Measurements from ENCODE around the gene LIMK2.

LIMK2 gene

DNA sequence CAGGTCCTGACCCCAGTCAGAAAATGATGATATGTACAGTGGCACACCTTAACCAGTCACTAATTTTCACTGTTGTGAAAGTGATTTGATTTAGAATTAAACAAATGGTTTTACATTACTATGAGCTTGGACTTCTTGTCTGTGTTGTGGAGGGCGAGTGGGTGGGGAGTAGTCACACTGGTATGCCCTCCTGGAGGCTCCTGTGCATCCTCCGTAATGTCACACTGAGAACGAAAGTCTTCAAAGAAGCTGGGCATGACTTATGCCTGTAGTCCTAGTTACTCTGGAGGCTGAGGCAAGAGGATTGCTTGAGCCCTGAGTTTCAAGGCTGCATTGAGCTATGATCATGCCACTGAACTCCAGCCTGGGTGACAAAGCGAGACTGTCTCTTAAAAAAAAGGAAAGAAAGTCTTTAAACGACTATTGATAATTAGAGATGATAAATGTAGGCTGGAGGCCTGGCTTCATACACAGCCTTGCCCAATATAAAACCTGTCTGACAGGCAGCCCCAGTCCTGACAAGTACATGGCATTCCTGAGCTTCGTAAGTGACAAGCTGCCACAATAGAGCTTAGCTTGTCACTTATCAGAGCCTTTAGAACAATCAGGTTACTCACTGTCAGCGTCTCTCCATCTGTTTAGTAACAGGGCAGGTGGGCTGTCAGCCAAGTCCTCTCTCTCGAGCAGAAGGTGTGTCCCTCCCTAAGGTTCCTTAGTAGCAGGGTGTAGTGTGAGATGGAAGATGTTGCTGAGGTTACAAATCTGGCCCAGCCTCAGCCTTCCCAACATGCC, 5.0 kb upstream of the LIMK2 start:
- peak; percentile 15 for DNase-seq (ENCODE audit: low read depth)
- no peak for TF ChIP-seq CTCF (conservative IDR thresholded peaks at IDR 0.05; ENCODE audit: low read depth, low read length)

GRCh38 chr22:31210556-31211421, 1.3 kb upstream of the LIMK2 start:
- DNase-seq (ENCODE audit: low read depth), result no peak
- H3K4me3 ChIP-seq (ENCODE audit: low read depth, low read length), result no peak overlapping the region
- no peak for TF ChIP-seq CTCF (conservative IDR thresholded peaks at IDR 0.05; ENCODE audit: low read depth, low read length)

More for the DNA sequence above, 5.0 kb upstream of the LIMK2 start:
- H3K4me3 ChIP-seq (ENCODE audit: low read depth, low read length), result no peak overlapping the region

- no peak for TF ChIP-seq CTCF (conservative IDR thresholded peaks at IDR 0.05; ENCODE audit: low read depth, low read length)
- no peak for DNase-seq (ENCODE audit: low read depth)
- no peak overlapping the region for H3K4me3 ChIP-seq (ENCODE audit: low read depth, low read length)
Measured at GRCh38 chr22:31211482-31211861, 626 bp upstream of the LIMK2 start.

GRCh38 chr22:31212783-31213629, 908 bp downstream of the LIMK2 start:
- no peak for DNase-seq (ENCODE audit: low read depth)
- peak overlapping the region; percentile 71 for H3K4me3 ChIP-seq (ENCODE audit: low read depth, low read length)
- TF ChIP-seq CTCF (conservative IDR thresholded peaks at IDR 0.05; ENCODE audit: low read depth, low read length), result no peak

- TF ChIP-seq CTCF (conservative IDR thresholded peaks at IDR 0.05; ENCODE audit: low read depth, low read length), result no peak
- no peak for DNase-seq (ENCODE audit: low read depth)
- H3K4me3 ChIP-seq (ENCODE audit: low read depth, low read length), result no peak overlapping the region
Measured at GRCh38 chr22:31215018-31215535, 3.0 kb downstream of the LIMK2 start.

- no peak for TF ChIP-seq CTCF (conservative IDR thresholded peaks at IDR 0.05; ENCODE audit: low read depth, low read length)
- DNase-seq (ENCODE audit: low read depth), result peak; percentile 15
- no peak overlapping the region for H3K4me3 ChIP-seq (ENCODE audit: low read depth, low read length)
Measured at GRCh38 chr22:31218565-31219262, 6.6 kb downstream of the LIMK2 start.
